ENCODE measurements around the gene POLR1E.

Gene POLR1E

GRCh38 chr9:37522971-37523370 is 37.2 kb downstream of the POLR1E start:
- no peak overlapping the region for H3K4me3 ChIP-seq
- no peak for DNase-seq (ENCODE audit: low spot score)
- no peak for TF ChIP-seq CTCF (IDR thresholded peaks at IDR 0.05)
- no peak overlapping the region for H3K27ac ChIP-seq

- TF ChIP-seq CTCF (IDR thresholded peaks at IDR 0.05): no peak
- DNase-seq (ENCODE audit: low spot score): no peak
- Histone ChIP-seq H3K4me3 (no peak overlapping the region), H3K27ac (no peak overlapping the region)
Measured at GRCh38 chr9:37523916-37524315, 38.2 kb downstream of the POLR1E start.

GRCh38 chr9:37528652-37529471 is 43.1 kb downstream of the POLR1E start:
- no peak for TF ChIP-seq CTCF (IDR thresholded peaks at IDR 0.05)
- DNase-seq (ENCODE audit: low spot score): no peak
- Histone ChIP-seq H3K4me3 (no peak overlapping the region), H3K27ac (no peak overlapping the region)

- Histone ChIP-seq H3K27ac (no peak overlapping the region), H3K4me3 (no peak overlapping the region)
- no peak for DNase-seq (ENCODE audit: low spot score)
- TF ChIP-seq CTCF (IDR thresholded peaks at IDR 0.05): no peak
Measured at GRCh38 chr9:37531699-37532098, 46.0 kb downstream of the POLR1E start.

GRCh38 chr9:37534412-37534811 is 48.7 kb downstream of the POLR1E start:
- no peak overlapping the region for H3K4me3 ChIP-seq
- DNase-seq (ENCODE audit: low spot score): no peak
- no peak overlapping the region for H3K27ac ChIP-seq
- TF ChIP-seq CTCF (IDR thresholded peaks at IDR 0.05): no peak

- no peak for DNase-seq (ENCODE audit: low spot score)
- Histone ChIP-seq H3K4me3 (no peak overlapping the region), H3K27ac (no peak overlapping the region)
- no peak for TF ChIP-seq CTCF (IDR thresholded peaks at IDR 0.05)
Measured at GRCh38 chr9:37534901-37535300, 49.2 kb downstream of the POLR1E start.

GRCh38 chr9:37538099-37538498 is 52.4 kb downstream of the POLR1E start:
- Histone ChIP-seq H3K4me3 (no peak overlapping the region), H3K27ac (no peak overlapping the region)
- TF ChIP-seq CTCF (IDR thresholded peaks at IDR 0.05): no peak
- no peak for DNase-seq (ENCODE audit: low spot score)
